Measurements from ENCODE around the gene AKAP7.

The AKAP7 gene

GRCh38 chr6:131132360-131132759, 2.9 kb upstream of the AKAP7 start:
- H3K27me3 ChIP-seq (replicated peaks; ENCODE audit: control insufficient read depth, insufficient read depth, low read length, poor library complexity, severe bottlenecking), result no peaks in the 10 kb centered on the region
- no peak overlapping the region for H3K27ac ChIP-seq (ENCODE audit: insufficient read depth, low read length, poor library complexity, severe bottlenecking)
- H3K9me3 ChIP-seq (ENCODE audit: control insufficient read depth, low read length), result no peaks in the 10 kb centered on the region
- no peak overlapping the region for H3K4me3 ChIP-seq (ENCODE audit: insufficient read depth, low read depth, low read length, poor library complexity, severe bottlenecking)
- no peak for DNase-seq
- H3K4me1 ChIP-seq (ENCODE audit: control insufficient read depth, insufficient read depth, low read length, poor library complexity, severe bottlenecking), result no peaks in the 10 kb centered on the region
- no peaks in the 10 kb centered on the region for H3K36me3 ChIP-seq (ENCODE audit: control insufficient read depth, insufficient read depth, low read length)

GRCh38 chr6:131134220-131134979, 867 bp upstream of the AKAP7 start:
- no peaks in the 10 kb centered on the region for H3K4me1 ChIP-seq (ENCODE audit: control insufficient read depth, insufficient read depth, low read length, poor library complexity, severe bottlenecking)
- H3K4me3 ChIP-seq (ENCODE audit: insufficient read depth, low read depth, low read length, poor library complexity, severe bottlenecking), result peak overlapping the region; percentile 66
- H3K27ac ChIP-seq (ENCODE audit: insufficient read depth, low read length, poor library complexity, severe bottlenecking), result no peak overlapping the region

GRCh38 chr6:131134980-131135243, 355 bp upstream of the AKAP7 start:
- Histone ChIP-seq H3K9me3 (ENCODE audit: control insufficient read depth, low read length) (no peaks in the 10 kb centered on the region), H3K36me3 (ENCODE audit: control insufficient read depth, insufficient read depth, low read length) (no peaks in the 10 kb centered on the region), H3K4me1 (ENCODE audit: control insufficient read depth, insufficient read depth, low read length, poor library complexity, severe bottlenecking) (no peaks in the 10 kb centered on the region), H3K27ac (ENCODE audit: insufficient read depth, low read length, poor library complexity, severe bottlenecking) (no peak overlapping the region), H3K4me3 (ENCODE audit: insufficient read depth, low read depth, low read length, poor library complexity, severe bottlenecking) (peak overlapping the region; percentile 66), H3K27me3 (replicated peaks; ENCODE audit: control insufficient read depth, insufficient read depth, low read length, poor library complexity, severe bottlenecking) (no peaks in the 10 kb centered on the region)
- no peak for DNase-seq

More at GRCh38 chr6:131134220-131134979, 867 bp upstream of the AKAP7 start:
- H3K36me3 ChIP-seq (ENCODE audit: control insufficient read depth, insufficient read depth, low read length), result no peaks in the 10 kb centered on the region
- no peak for DNase-seq
- no peaks in the 10 kb centered on the region for H3K27me3 ChIP-seq (replicated peaks; ENCODE audit: control insufficient read depth, insufficient read depth, low read length, poor library complexity, severe bottlenecking)
- H3K9me3 ChIP-seq (ENCODE audit: control insufficient read depth, low read length), result no peaks in the 10 kb centered on the region

DNA sequence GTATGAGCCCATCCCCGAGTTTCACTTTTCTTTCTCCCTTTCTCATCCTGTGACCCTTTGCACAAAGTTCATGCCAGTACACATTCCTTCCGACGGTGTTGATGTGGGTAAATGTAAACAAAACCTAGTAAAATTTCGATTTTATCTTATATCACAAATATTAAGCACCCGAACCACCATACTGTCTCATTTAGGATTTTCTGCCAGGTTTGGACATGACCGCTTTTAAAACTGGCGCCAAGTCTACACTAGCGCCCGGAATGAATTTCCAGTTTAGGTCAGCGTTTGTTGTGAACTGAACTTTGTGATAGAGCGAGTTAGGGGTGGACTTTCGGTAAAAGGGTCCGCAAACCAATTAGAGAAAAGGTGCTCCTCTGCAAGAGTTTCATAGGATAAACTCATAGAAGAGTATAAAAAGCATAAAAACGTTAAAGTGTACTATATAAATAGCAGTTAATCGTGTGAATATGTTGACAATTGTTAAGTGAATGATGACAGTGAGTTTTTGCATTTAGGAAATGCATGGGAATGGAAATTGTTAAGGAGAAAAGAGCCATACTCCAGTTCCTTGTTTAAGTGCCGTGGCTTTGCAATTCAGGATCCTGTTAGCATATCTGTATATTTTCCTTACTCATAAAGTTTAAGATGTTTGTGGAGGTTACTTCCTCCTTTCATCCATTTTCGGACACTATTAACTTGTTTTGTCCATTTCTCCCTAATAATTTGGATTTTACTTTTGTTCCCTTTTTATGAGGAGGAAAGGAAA, 937 bp downstream of the AKAP7 start:
- H3K4me3 ChIP-seq (ENCODE audit: insufficient read depth, low read depth, low read length, poor library complexity, severe bottlenecking), result peak overlapping the region; percentile 68
- H3K9me3 ChIP-seq (ENCODE audit: control insufficient read depth, low read length), result no peaks in the 10 kb centered on the region
- H3K27ac ChIP-seq (ENCODE audit: insufficient read depth, low read length, poor library complexity, severe bottlenecking), result no peak overlapping the region
- no peaks in the 10 kb centered on the region for H3K4me1 ChIP-seq (ENCODE audit: control insufficient read depth, insufficient read depth, low read length, poor library complexity, severe bottlenecking)
- H3K27me3 ChIP-seq (replicated peaks; ENCODE audit: control insufficient read depth, insufficient read depth, low read length, poor library complexity, severe bottlenecking), result no peaks in the 10 kb centered on the region
- no peaks in the 10 kb centered on the region for H3K36me3 ChIP-seq (ENCODE audit: control insufficient read depth, insufficient read depth, low read length)
- DNase-seq, result no peak

GRCh38 chr6:131139599-131139998, 4.3 kb downstream of the AKAP7 start:
- Histone ChIP-seq H3K9me3 (ENCODE audit: control insufficient read depth, low read length) (no peaks in the 10 kb centered on the region), H3K4me3 (ENCODE audit: insufficient read depth, low read depth, low read length, poor library complexity, severe bottlenecking) (no peak overlapping the region), H3K4me1 (ENCODE audit: control insufficient read depth, insufficient read depth, low read length, poor library complexity, severe bottlenecking) (no peaks in the 10 kb centered on the region), H3K27me3 (replicated peaks; ENCODE audit: control insufficient read depth, insufficient read depth, low read length, poor library complexity, severe bottlenecking) (no peaks in the 10 kb centered on the region), H3K27ac (ENCODE audit: insufficient read depth, low read length, poor library complexity, severe bottlenecking) (no peak overlapping the region), H3K36me3 (ENCODE audit: control insufficient read depth, insufficient read depth, low read length) (no peaks in the 10 kb centered on the region)
- DNase-seq, result no peak

DNA sequence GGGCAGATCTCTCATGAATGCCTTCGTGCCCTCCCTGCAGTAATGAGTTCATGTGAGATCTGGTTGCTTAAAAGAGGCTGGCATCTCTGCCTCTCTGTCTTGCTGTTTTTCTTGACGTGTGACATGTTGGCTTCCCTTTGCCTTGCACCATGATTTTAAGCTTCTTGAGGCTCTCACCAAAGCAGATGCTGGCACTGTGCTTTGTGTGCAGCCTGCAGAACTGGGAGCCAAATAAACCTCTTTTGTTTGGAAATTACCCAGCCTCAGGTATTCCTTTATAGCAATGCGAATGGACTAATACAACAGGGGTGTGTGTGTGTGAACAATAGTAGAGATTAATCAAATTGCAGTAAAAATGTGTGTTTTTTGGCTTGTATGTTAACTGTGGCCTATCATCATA, 8.1 kb downstream of the AKAP7 start:
- Histone ChIP-seq H3K27ac (ENCODE audit: insufficient read depth, low read length, poor library complexity, severe bottlenecking) (no peak overlapping the region), H3K4me1 (ENCODE audit: control insufficient read depth, insufficient read depth, low read length, poor library complexity, severe bottlenecking) (no peaks in the 10 kb centered on the region), H3K9me3 (ENCODE audit: control insufficient read depth, low read length) (no peaks in the 10 kb centered on the region), H3K4me3 (ENCODE audit: insufficient read depth, low read depth, low read length, poor library complexity, severe bottlenecking) (no peak overlapping the region), H3K27me3 (replicated peaks; ENCODE audit: control insufficient read depth, insufficient read depth, low read length, poor library complexity, severe bottlenecking) (no peaks in the 10 kb centered on the region), H3K36me3 (ENCODE audit: control insufficient read depth, insufficient read depth, low read length) (no peaks in the 10 kb centered on the region)
- DNase-seq, result no peak

DNA sequence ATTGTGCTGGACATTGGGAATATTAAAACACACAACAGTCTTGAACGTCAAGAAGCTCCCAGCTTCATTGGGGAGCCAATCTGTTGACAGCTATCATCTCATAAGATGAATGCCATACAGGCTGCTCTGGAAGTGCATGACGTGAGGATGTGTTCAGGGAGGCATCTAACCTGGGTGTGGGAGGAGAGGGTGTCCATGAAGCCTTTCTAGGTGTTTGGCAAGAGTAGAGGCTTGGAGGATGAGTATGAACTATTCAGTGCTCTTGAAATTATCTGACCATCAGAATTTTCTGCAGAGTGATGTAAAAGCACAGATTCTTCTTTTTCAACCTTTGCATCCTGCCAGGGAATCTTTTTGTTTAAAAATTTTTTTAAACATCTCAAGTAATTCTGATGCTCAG, 11.6 kb downstream of the AKAP7 start:
- H3K27me3 ChIP-seq (replicated peaks; ENCODE audit: control insufficient read depth, insufficient read depth, low read length, poor library complexity, severe bottlenecking), result no peaks in the 10 kb centered on the region

GRCh38 chr6:131156411-131156810, 21.1 kb downstream of the AKAP7 start:
- no peaks in the 10 kb centered on the region for H3K27me3 ChIP-seq (replicated peaks; ENCODE audit: control insufficient read depth, insufficient read depth, low read length, poor library complexity, severe bottlenecking)
- no peaks in the 10 kb centered on the region for H3K36me3 ChIP-seq (ENCODE audit: control insufficient read depth, insufficient read depth, low read length)
- no peak overlapping the region for H3K4me3 ChIP-seq (ENCODE audit: insufficient read depth, low read depth, low read length, poor library complexity, severe bottlenecking)
- H3K4me1 ChIP-seq (ENCODE audit: control insufficient read depth, insufficient read depth, low read length, poor library complexity, severe bottlenecking), result no peaks in the 10 kb centered on the region
- no peak overlapping the region for H3K27ac ChIP-seq (ENCODE audit: insufficient read depth, low read length, poor library complexity, severe bottlenecking)
- no peak for DNase-seq
- H3K9me3 ChIP-seq (ENCODE audit: control insufficient read depth, low read length), result no peaks in the 10 kb centered on the region

More for the DNA sequence above, 11.6 kb downstream of the AKAP7 start:
- no peaks in the 10 kb centered on the region for H3K4me1 ChIP-seq (ENCODE audit: control insufficient read depth, insufficient read depth, low read length, poor library complexity, severe bottlenecking)
- no peaks in the 10 kb centered on the region for H3K9me3 ChIP-seq (ENCODE audit: control insufficient read depth, low read length)
- no peaks in the 10 kb centered on the region for H3K36me3 ChIP-seq (ENCODE audit: control insufficient read depth, insufficient read depth, low read length)
- H3K4me3 ChIP-seq (ENCODE audit: insufficient read depth, low read depth, low read length, poor library complexity, severe bottlenecking), result no peak overlapping the region
- no peak for DNase-seq
- no peak overlapping the region for H3K27ac ChIP-seq (ENCODE audit: insufficient read depth, low read length, poor library complexity, severe bottlenecking)

GRCh38 chr6:131159578-131159977, 24.3 kb downstream of the AKAP7 start:
- Histone ChIP-seq H3K27ac (ENCODE audit: insufficient read depth, low read length, poor library complexity, severe bottlenecking) (no peak overlapping the region), H3K36me3 (ENCODE audit: control insufficient read depth, insufficient read depth, low read length) (no peaks in the 10 kb centered on the region)
- DNase-seq, result no peak

GRCh38 chr6:131160254-131160758, 25.0 kb downstream of the AKAP7 start:
- no peaks in the 10 kb centered on the region for H3K36me3 ChIP-seq (ENCODE audit: control insufficient read depth, insufficient read depth, low read length)
- no peak overlapping the region for H3K27ac ChIP-seq (ENCODE audit: insufficient read depth, low read length, poor library complexity, severe bottlenecking)
- no peaks in the 10 kb centered on the region for H3K9me3 ChIP-seq (ENCODE audit: control insufficient read depth, low read length)
- no peak overlapping the region for H3K4me3 ChIP-seq (ENCODE audit: insufficient read depth, low read depth, low read length, poor library complexity, severe bottlenecking)
- no peaks in the 10 kb centered on the region for H3K27me3 ChIP-seq (replicated peaks; ENCODE audit: control insufficient read depth, insufficient read depth, low read length, poor library complexity, severe bottlenecking)
- DNase-seq, result no peak
- H3K4me1 ChIP-seq (ENCODE audit: control insufficient read depth, insufficient read depth, low read length, poor library complexity, severe bottlenecking), result no peaks in the 10 kb centered on the region

More at GRCh38 chr6:131159578-131159977, 24.3 kb downstream of the AKAP7 start:
- Histone ChIP-seq H3K9me3 (ENCODE audit: control insufficient read depth, low read length) (no peaks in the 10 kb centered on the region), H3K27me3 (replicated peaks; ENCODE audit: control insufficient read depth, insufficient read depth, low read length, poor library complexity, severe bottlenecking) (no peaks in the 10 kb centered on the region), H3K4me3 (ENCODE audit: insufficient read depth, low read depth, low read length, poor library complexity, severe bottlenecking) (no peak overlapping the region), H3K4me1 (ENCODE audit: control insufficient read depth, insufficient read depth, low read length, poor library complexity, severe bottlenecking) (no peaks in the 10 kb centered on the region)

Data from effector memory CD4-positive, alpha-beta T cell (primary cell).